BLaER1 (cell line): Measurements from ENCODE around the gene CTNNB1.

Experiments used
- H3K27ac ChIP-seq: shearing (Covaris generic); formaldehyde crosslinking; 2 replicates; pipeline ENCODE4 v1.8.1; 2022
- H3K27me3 ChIP-seq: shearing (Covaris generic); formaldehyde crosslinking; 2 replicates; pipeline ENCODE4 v1.8.1; 2022
- H3K36me3 ChIP-seq: shearing (Covaris generic); formaldehyde crosslinking; 2 replicates; pipeline ENCODE4 v1.8.1; 2022
- H3K4me1 ChIP-seq: shearing (Covaris generic); formaldehyde crosslinking; 2 replicates; pipeline ENCODE4 v1.8.1; 2022
- H3K4me2 ChIP-seq: shearing (Covaris generic); formaldehyde crosslinking; 2 replicates; pipeline ENCODE4 v1.8.1; 2022
- H3K4me3 ChIP-seq: shearing (Covaris generic); formaldehyde crosslinking; 2 replicates; pipeline ENCODE4 v1.8.1; 2022
- H3K9ac ChIP-seq: shearing (Covaris generic); formaldehyde crosslinking; 2 replicates; pipeline ENCODE4 v1.8.1; 2022
- H3K9me3 ChIP-seq: shearing (Covaris generic); formaldehyde crosslinking; 2 replicates; pipeline ENCODE4 v1.8.1; 2022
- H4K20me1 ChIP-seq: shearing (Covaris generic); formaldehyde crosslinking; 2 replicates; pipeline ENCODE4 v1.8.1; 2022
- Cebpa-rat ChIP-seq: shearing (Covaris generic); IDR thresholded peaks from 2 replicates; pipeline ENCODE4 v1.8.1; 2022

CTNNB1 gene

DNA sequence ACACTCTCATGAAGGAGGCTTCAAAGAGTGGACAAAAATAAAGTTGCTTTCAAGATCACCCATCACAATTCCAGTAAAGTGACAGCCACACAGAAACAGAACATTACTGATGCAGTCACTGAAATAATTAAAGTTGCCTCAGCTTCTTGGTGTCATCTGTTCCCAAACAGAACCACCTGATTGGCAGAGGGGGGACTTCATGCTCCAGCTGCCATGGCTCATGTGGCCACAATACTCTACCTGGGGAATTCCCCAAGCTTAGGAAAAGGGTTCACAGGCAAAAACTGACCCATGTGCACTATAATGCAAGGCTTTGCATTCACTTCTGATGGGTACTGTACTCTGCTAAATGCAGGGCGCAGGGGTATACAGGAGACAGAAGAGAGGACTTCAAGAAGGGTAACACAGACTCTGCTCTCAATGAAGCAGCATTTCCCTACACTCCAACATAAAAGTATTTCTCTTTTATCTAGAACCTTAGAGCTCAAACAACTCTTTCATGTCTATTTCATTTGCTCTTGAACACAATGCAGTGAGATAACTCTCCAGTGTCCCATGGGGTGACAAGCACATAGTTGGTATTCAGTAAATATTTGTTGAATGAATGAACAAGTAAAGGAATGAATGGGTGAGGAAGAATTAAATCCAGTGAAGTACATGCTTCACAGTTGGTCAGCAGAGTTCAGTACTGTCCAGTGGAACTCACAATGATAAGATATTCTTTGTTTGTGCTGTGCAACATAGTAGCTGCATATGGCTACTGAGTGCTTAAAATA lies 8.6 kb upstream of the CTNNB1 start:
- Histone ChIP-seq H3K36me3 (no peaks in the 10 kb centered on the region), H3K9me3 (no peaks in the 10 kb centered on the region), H3K9ac (no peak overlapping the region), H3K4me3 (no peak overlapping the region), H3K4me2 (no peak overlapping the region), H3K27me3 (no peaks in the 10 kb centered on the region), H4K20me1 (no peaks in the 10 kb centered on the region), H3K4me1 (no peaks in the 10 kb centered on the region), H3K27ac (no peak overlapping the region)
- TF ChIP-seq Cebpa-rat: no peak

DNA sequence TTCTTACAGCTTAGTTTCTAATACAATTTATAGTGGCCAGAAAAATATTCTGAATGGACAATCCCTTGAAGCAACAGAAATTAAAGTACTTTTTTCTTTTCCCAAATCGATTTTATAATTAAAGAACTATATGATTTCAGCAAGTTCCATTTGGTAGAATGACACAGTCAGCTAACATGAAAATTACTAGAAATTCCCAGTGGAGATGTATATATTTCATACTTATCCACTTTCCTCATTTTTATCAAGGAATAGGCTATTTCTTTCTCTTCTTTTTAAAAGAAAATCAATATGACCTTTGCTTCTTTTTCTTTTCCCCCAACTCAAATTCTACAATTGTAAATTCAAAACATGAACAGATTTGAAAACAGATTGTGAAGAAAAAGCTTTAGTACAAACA lies 6.4 kb upstream of the CTNNB1 start:
- Histone ChIP-seq H3K27me3 (no peaks in the 10 kb centered on the region), H3K4me2 (no peak overlapping the region), H3K9ac (no peak overlapping the region), H3K4me3 (no peak overlapping the region), H3K36me3 (no peaks in the 10 kb centered on the region), H3K9me3 (no peaks in the 10 kb centered on the region), H4K20me1 (no peaks in the 10 kb centered on the region), H3K27ac (no peak overlapping the region), H3K4me1 (peaks cover 2% of the 10 kb centered on the region; the same call in 1 of the 2 replicates)
- TF ChIP-seq Cebpa-rat: no peak

DNA sequence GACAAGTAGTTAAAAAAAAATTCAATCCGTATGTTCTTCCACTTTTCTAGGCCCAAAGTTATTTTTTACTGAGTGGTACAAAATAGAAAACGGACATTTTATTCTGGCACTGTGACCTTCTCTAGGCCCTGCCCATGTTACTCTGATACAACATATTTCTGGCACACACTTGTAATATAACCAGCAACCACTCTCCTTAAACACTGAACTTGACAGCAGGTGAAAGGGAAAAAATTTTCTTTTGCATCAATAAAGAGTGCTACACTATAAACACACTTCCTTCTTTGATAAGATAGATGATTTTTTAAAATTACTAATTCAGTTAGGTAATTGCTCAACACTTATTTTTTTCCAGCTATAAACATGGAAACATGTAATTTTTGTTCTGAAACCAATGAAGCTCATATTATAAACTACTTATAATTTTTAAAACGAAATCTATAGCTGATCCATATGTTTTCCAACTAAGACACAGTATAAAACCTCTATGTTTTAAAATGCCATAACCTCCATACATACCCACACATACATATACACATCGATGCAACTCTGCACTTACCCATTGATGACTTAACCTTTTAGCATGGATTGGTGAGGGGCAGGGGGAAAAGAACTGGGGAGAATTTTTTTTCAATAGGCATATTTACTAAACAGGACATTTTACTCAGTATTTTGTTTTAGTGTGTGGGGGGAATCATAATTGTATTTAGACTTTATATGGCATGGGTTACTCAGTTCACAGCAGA lies 5.3 kb upstream of the CTNNB1 start:
- Histone ChIP-seq H3K9ac (no peak overlapping the region), H3K27me3 (no peaks in the 10 kb centered on the region), H3K27ac (no peak overlapping the region), H3K9me3 (no peaks in the 10 kb centered on the region), H3K4me3 (no peak overlapping the region), H3K36me3 (no peaks in the 10 kb centered on the region), H3K4me2 (no peak overlapping the region), H3K4me1 (peaks cover 9% of the 10 kb centered on the region), H4K20me1 (no peaks in the 10 kb centered on the region)
- no peak for TF ChIP-seq Cebpa-rat

DNA sequence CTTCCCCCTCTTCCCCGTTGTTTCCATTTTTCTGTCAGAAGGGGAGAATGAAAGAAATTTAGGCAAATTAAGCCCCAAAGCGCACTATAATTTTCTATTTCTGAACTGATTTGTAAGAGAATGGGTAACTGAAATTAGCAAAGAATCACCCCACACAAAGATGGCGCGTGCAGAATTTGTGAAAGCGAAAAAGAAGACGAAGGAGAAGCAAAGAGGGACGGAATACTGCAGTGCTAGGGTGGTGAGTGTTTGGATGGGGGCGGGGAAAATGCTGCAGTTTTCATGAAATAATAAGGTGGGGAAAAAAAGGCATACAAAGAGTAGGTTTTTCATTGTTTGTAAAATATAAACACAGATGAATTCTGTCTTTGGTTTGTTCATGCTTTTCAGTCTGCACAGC lies 4.6 kb upstream of the CTNNB1 start:
- H3K9ac ChIP-seq: no peak overlapping the region
- H3K9me3 ChIP-seq: no peaks in the 10 kb centered on the region
- H3K4me3 ChIP-seq: no peak overlapping the region
- H3K4me2 ChIP-seq: no peak overlapping the region
- no peak for TF ChIP-seq Cebpa-rat
- H3K27me3 ChIP-seq: no peaks in the 10 kb centered on the region
- H3K36me3 ChIP-seq: no peaks in the 10 kb centered on the region
- H4K20me1 ChIP-seq: no peaks in the 10 kb centered on the region
- peaks cover 9% of the 10 kb centered on the region for H3K4me1 ChIP-seq
- no peak overlapping the region for H3K27ac ChIP-seq

DNA sequence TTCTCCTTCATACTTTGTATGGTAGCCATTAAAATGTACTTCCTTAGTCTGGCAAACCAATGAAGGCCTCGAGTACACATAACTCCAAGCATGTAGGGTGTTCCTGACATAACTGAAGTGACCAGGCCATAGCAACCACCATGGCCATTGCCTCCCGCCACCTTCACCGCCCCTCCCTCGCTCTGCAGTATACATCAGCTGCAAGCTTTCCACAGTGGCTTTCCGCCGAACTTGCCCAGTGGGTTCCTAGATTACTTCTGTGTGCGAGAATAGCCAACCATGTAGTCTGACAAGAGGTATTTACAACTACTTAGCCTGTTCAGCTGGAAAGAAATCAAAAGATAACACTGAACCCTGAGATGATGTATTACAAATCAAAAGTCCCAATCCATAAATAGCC lies 3.4 kb upstream of the CTNNB1 start:
- Histone ChIP-seq H3K9me3 (no peaks in the 10 kb centered on the region), H4K20me1 (peaks cover 10% of the 10 kb centered on the region), H3K4me3 (no peak overlapping the region), H3K4me2 (no peak overlapping the region), H3K4me1 (peaks cover 9% of the 10 kb centered on the region), H3K36me3 (no peaks in the 10 kb centered on the region), H3K27me3 (no peaks in the 10 kb centered on the region), H3K9ac (no peak overlapping the region), H3K27ac (no peak overlapping the region)
- TF ChIP-seq Cebpa-rat: no peak

DNA sequence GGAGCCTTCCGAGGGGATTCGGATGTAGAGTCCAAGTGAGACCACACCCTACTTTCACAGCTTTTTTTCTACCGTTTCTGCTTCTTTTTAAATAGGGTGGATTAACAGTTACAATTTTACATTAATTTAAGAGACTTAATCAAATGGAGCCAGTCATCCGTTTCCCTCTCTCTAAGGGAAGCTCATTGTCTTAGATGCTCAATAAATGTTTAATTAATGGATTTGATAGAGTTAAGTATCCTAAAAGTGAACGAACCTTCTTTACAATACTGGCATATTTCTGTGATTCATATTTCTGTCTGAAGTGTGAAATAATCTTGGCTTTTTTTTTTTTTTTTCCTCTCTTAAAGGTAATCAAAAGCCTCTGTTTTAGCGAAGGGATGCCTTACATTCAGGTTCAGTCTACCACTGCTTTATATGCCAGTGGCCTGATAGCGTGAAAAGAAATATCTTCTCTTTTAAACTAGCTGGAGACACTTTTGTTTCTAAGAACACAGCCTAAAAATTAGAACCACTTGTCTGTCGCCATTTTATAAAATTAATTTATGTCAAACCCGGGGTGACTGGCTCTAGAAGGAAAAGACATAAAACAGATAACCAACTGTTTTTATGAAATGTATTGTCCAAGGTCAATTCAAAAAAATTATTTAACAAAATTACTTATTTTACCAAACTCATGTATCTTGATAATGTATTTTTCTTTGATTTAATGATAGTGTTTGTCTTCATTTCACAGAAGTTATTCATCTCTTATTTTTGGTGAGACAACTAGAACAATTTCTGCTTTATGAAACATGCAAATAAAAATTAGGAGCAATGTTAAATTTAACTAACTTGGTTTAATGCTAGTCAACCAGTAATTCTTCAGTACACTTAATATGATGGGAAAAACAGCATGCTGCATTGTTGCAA lies 2.5 kb upstream of the CTNNB1 start:
- Histone ChIP-seq H3K9me3 (no peaks in the 10 kb centered on the region), H3K4me1 (peaks cover 16% of the 10 kb centered on the region), H3K4me3 (no peak overlapping the region)

DNA sequence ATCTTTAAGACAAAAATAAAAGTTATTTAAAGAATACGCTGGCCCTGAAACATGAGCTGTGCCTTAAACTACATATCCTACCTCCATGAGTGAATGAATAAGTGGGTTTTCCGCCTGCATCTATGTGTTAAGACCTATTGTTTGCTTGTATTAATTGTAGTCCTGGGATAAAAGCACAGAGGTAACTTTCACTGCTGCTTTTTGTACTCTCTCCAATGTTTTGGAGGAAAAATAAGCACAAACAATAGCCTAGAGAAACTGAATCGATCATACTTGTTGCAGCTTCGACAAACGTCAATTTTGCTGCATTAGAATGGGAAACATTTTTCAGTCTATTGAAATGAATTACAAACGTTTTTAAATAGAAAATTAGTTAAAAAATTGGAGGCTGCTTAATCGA lies 1.3 kb upstream of the CTNNB1 start:
- TF ChIP-seq Cebpa-rat: no peak
- Histone ChIP-seq H3K4me3 (peak overlapping the region; percentile 93), H3K27me3 (no peaks in the 10 kb centered on the region), H3K36me3 (no peaks in the 10 kb centered on the region), H4K20me1 (peaks cover 31% of the 10 kb centered on the region), H3K27ac (no peak overlapping the region), H3K4me1 (peaks cover 29% of the 10 kb centered on the region), H3K9me3 (no peaks in the 10 kb centered on the region), H3K4me2 (peak overlapping the region; percentile 92), H3K9ac (no peak overlapping the region)

More for the DNA sequence above, 2.5 kb upstream of the CTNNB1 start:
- H3K36me3 ChIP-seq: no peaks in the 10 kb centered on the region
- H3K9ac ChIP-seq: no peak overlapping the region
- no peak overlapping the region for H3K27ac ChIP-seq
- no peak overlapping the region for H3K4me2 ChIP-seq
- H4K20me1 ChIP-seq: peaks cover 18% of the 10 kb centered on the region
- TF ChIP-seq Cebpa-rat: no peak
- H3K27me3 ChIP-seq: no peaks in the 10 kb centered on the region

DNA sequence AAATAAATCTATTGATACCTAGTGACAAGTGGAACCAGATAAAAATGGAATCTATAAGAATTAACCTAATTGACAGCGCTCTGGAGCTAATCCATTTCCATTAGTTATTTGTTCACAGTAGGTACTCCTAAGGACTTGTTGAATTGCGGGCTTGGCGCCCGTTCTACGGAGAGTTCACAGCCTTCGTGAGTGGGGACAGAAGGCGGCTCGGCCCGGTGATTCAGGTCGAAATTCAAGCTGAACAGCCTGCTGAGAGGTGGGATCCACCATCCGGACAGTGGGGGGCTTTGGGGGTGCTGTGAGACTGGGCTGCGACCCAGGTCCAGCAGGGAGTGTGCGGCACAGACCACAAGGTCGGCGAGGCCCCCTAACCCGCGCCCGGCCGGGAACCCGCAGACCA lies 779 bp upstream of the CTNNB1 start:
- Histone ChIP-seq H3K4me2 (peak overlapping the region; percentile 92), H3K9me3 (no peaks in the 10 kb centered on the region), H3K36me3 (no peaks in the 10 kb centered on the region), H3K9ac (peak overlapping the region; percentile 99), H3K27ac (peak overlapping the region; percentile 99), H4K20me1 (peaks cover 36% of the 10 kb centered on the region), H3K4me3 (peak overlapping the region; percentile 93), H3K27me3 (no peaks in the 10 kb centered on the region), H3K4me1 (peaks cover 34% of the 10 kb centered on the region)
- no peak for TF ChIP-seq Cebpa-rat

DNA sequence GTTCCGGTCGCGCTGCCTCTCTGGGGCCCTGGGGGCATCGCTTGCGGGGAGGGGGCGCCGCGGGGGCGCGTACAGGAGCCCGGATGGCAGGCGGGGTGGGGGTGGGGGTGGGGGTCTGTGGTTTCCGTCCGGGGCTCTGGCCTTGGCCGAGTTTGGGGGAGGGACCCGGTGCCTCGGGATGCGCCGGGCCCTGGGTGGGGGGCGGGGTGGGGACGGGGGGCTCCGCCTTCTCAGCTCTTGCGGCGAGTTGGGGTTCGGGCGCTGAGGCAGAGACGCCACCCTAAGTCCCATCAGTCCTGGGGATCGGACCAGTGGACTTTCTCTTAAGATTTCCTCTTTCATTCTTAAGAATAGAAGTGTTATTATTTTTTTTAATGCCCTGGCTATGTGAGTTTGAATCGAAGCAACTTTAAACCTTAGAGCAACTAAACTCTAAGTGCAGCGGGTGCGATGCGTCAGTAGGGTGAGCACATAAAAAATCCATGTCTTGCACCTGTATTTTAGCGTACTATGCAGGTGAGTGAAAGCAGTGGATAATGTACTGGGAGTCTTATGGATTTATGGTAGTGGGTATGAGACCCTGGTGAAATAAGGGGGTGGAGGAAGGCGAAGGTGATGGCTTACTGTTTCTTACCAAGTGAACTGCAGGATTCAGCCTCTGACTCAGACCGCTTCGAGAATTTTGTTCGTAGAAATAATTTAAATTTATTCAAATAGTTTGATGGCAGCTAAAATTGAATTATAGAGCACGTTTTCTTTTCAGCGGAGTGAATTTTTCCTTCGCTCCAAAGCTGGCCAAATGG lies 762 bp downstream of the CTNNB1 start:
- Histone ChIP-seq H3K9ac (peak overlapping the region; percentile 99), H3K27ac (peak overlapping the region; percentile 99), H3K4me1 (peaks cover 43% of the 10 kb centered on the region), H3K9me3 (no peaks in the 10 kb centered on the region), H3K27me3 (no peaks in the 10 kb centered on the region), H4K20me1 (peaks cover 51% of the 10 kb centered on the region), H3K4me2 (peak overlapping the region; percentile 85), H3K36me3 (peaks cover 4% of the 10 kb centered on the region; the same call in 1 of the 2 replicates), H3K4me3 (peak overlapping the region; percentile 93)
- no peak for TF ChIP-seq Cebpa-rat
